K562 (cell line): ENCODE measurements around the gene WDR18. TPM values are rescaled to one million over a fixed set of nuclear protein-coding genes. Genes with fewer than 3 reads are reported as not detected.

Source experiments
- AFF4 ChIP-seq: sonication (generic); formaldehyde crosslinking; IDR thresholded peaks from 2 replicates; pipeline ENCODE4 v1.8.0; 2023; ENCODE audit warnings: mild to moderate bottlenecking, missing genetic modification reagents
- BACH1 ChIP-seq: fragments of 200-800 bp; sonication (Bioruptor generic); IDR thresholded peaks from 2 replicates; pipeline ENCODE4 v1.6.1; 2016; ENCODE audit warnings: missing genetic modification characterization, missing compliant biosample characterization
- CBFA2T3 ChIP-seq: fragments of 450-650 bp; IDR thresholded peaks from 2 replicates; pipeline ENCODE4 v1.6.1; 2017
- EHMT2 ChIP-seq: fragments of 450-650 bp; IDR thresholded peaks from 2 replicates; pipeline ENCODE4 v1.6.1; 2018; ENCODE audit warnings: antibody characterized with exemption
- ETV1 ChIP-seq: fragments of 450-650 bp; conservative IDR thresholded peaks from 2 replicates; pipeline ENCODE4 v1.6.1; 2016; ENCODE audit warnings: missing genetic modification characterization, control low read depth, low read depth, missing compliant biosample characterization
- MLLT1 ChIP-seq, 2 experiments: fragments of 450-650 bp; IDR thresholded peaks; 2 replicates each; pipeline ENCODE4 v1.6.1; 2016
- MYNN ChIP-seq, 2 experiments: sonication (generic); formaldehyde crosslinking in 1 of 2; IDR thresholded peaks; 2 replicates each; pipeline versions ENCODE4 v1.5.0 to v1.6.1; 2016 to 2020; ENCODE audit warnings: antibody characterized with exemption in 1 of 2, missing genetic modification reagents in 1 of 2
- POLR3A ChIP-seq: IDR thresholded peaks from 2 replicates; pipeline ENCODE4 v1.6.1; 2011; ENCODE audit warnings: borderline replicate concordance, mild to moderate bottlenecking, moderate library complexity; ENCODE audit not compliant: insufficient read length, insufficient read depth; ENCODE audit errors: extremely low read depth
- RNF2 ChIP-seq: sonication (generic); IDR thresholded peaks from 2 replicates; pipeline ENCODE4 v1.6.1; 2016
- SREBF2 ChIP-seq: sonication (generic); formaldehyde crosslinking; IDR thresholded peaks from 2 replicates; pipeline ENCODE4 v1.4.0; 2020; ENCODE audit warnings: mild to moderate bottlenecking, missing genetic modification reagents
- SRSF7 ChIP-seq: fragments of 200-400 bp; formaldehyde crosslinking; optimal IDR thresholded peaks from 2 replicates; pipeline ENCODE3; 2017; ENCODE audit warnings: mild to moderate bottlenecking, low read depth, low read length
- TAF1 ChIP-seq: IDR thresholded peaks from 2 replicates; pipeline ENCODE4 v1.6.1; 2011; ENCODE audit warnings: mild to moderate bottlenecking, low read length, moderate library complexity; ENCODE audit not compliant: insufficient read depth, control insufficient read depth, severe bottlenecking; ENCODE audit errors: extremely low read depth
- ZBTB12 ChIP-seq: fragments of 250-450 bp; sonication (Bioruptor Pico); IDR thresholded peaks from 2 replicates; pipeline ENCODE4 v1.4.0; 2020
- ZNF12 ChIP-seq: sonication (generic); formaldehyde crosslinking; IDR thresholded peaks from 2 replicates; pipeline ENCODE4 v1.4.0; 2020; ENCODE audit warnings: mild to moderate bottlenecking, missing genetic modification reagents
- ZNF121 ChIP-seq: sonication (generic); formaldehyde crosslinking; conservative IDR thresholded peaks from 2 replicates; pipeline ENCODE4 v1.8.0; 2022; ENCODE audit warnings: missing genetic modification reagents
- ZNF263 ChIP-seq: sonication (generic); formaldehyde crosslinking; IDR thresholded peaks from 2 replicates; pipeline ENCODE4 v1.8.0; 2022; ENCODE audit warnings: mild to moderate bottlenecking, missing genetic modification reagents, borderline replicate concordance
- polyA plus RNA-seq, 8 experiments: library from polyadenylated mRNA; depleted of rRNA in 4 of 8; stranded (reverse) in 5 of 8; unstranded in 3 of 8; fragments of >200 nt; fragmentation: Nextera tagmentation in 2 of 8; fragmentation: Illumina TruSeq in 1 of 8; extraction: Ambion mirVana in 2 of 8; extraction: Trizol in 1 of 8; gene quantifications; 2 replicates each; pipeline versions ENCODE4 v1.2.1 to v1.2.3, GENCODE V29; 2011 to 2014; ENCODE audit warnings: inconsistent platforms in 1 of 8, missing spikeins in 1 of 8
- total RNA-seq, 7 experiments: library from RNA; depleted of rRNA in 6 of 7; stranded (reverse); fragments of >200 nt in 6 of 7; fragmentation: Illumina TruSeq in 2 of 7; extraction: Trizol in 2 of 7; gene quantifications; 2 replicates each; pipeline versions ENCODE4 v1.2.1 to v1.2.3, GENCODE V29; 2011 to 2021; ENCODE audit warnings: low replicate concordance in 1 of 7

WDR18 gene
- total and polyA plus RNA-seq, 9 of the 15 experiments (the other 6 are each of a cell fraction or from before 2014, with no cell fraction given): 0.65 to 181 (median 30.1) TPM

- TF ChIP-seq ZBTB12: no peak; the same call in 1 of the 2 replicates
- TF ChIP-seq ZNF12 (CRISPR knock-in tag): no peak
- no peak for TF ChIP-seq SREBF2 (CRISPR knock-in tag)
- TF ChIP-seq CBFA2T3: peak; percentile 81
- TF ChIP-seq TAF1: peak; percentile 36
- TF ChIP-seq AFF4 (CRISPR knock-in tag): no peak
- TF ChIP-seq RNF2: no peak
- no peak for TF ChIP-seq SRSF7
- TF ChIP-seq ZNF263: peak; percentile 34; the same call in 1 of the 2 replicates
- TF ChIP-seq POLR3A: no peak
- no peak for TF ChIP-seq BACH1 (tag)
- no peak for TF ChIP-seq EHMT2
- TF ChIP-seq MLLT1 (IDR thresholded peaks at IDR 0.05): peak in 1 of 2 experiments; percentile 96; a peak in 2 of 4 replicates
- TF ChIP-seq MYNN (IDR thresholded peaks at IDR 0.05): peak; percentile 52; the same call in 1 of the 2 replicates
- no peak for TF ChIP-seq MYNN (CRISPR knock-in tag; IDR thresholded peaks at IDR 0.05)
- peak; percentile 85 for TF ChIP-seq ETV1 (tag)
- TF ChIP-seq ZNF121: peak; percentile 79
Observed at GRCh38 chr19:954672-955494, 29.3 kb upstream of the WDR18 start (continued).
